NOMO-1 treated with dmso at 0.1 percent for 144 hours (cell line): Measurements from ENCODE around the gene CELF1.

Experiments
- DNase-seq: peaks from one replicate; lab custom pipeline; 2025; ENCODE audit not compliant: unreplicated experiment; lab: John Stamatoyannopoulos, UW

CELF1 gene

DNA sequence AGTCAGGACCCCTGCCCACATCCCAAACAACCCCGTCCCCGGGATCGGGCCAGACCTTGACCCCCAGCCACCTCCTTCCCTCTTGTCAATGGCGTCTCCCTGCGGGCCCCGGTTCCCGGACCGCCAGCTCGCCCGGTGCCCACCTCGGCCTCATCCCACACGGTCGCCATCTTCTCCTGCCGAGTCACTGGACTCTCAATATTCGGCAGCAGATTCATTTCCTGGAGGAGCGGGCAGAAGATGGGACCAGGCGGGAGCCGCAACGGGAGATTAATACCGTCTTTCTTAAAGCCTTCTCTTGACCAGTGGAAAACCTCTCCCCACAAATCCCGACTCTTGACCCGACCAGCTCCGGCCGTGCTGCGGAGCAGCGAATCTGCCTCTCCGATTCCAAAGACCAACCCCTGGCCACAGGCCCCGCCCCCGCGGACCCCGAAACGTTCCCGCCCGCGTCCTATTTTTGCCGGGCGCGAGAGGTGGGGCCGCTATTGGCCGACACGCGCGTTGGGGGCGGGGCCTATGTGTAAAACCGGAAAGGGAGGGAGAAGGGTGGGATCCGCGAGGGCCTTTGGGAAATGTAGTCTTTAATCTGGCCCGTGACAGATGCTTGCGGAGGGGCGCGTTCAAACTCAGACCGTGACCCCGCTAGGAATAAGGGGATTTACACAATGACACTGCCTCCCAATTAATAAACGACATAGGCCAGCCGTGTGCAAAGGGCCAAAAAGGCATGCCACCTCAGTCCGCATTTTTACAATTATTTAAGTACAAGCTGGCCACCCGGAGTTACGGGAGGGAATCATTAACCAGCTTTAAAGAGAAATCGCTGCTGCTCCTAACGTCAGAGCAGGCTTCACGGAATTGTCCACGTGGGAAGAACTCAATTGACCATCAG lies 126.6 kb downstream of the CELF1 start, which contains the start of gene PSMC3:
TSS of gene PSMC3 (minus strand) at position 378 of the 895 bp plus-strand sequence. CDS start at position 218, 160 bp downstream.
- peak; percentile 93 for DNase-seq

DNA sequence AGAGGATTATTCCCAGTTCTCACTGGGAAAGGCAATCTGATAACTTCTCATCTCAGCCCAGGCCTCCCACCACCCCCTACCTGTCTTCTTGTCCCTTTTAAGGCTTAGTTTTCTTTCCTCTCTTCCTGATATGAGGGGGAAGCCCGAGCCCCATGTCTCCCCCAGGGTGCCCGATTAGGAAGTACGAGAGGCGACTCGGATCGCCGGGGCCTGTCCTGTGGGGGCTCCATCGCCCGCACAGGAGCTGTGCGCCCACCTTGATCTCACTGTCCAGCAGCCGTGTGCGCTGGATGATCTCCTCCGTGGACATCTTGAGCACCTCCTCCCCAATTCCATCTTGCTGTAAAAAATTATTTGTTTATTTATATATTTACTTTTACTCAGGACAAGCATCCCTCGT lies 127.3 kb downstream of the CELF1 start:
- no peak for DNase-seq

DNA sequence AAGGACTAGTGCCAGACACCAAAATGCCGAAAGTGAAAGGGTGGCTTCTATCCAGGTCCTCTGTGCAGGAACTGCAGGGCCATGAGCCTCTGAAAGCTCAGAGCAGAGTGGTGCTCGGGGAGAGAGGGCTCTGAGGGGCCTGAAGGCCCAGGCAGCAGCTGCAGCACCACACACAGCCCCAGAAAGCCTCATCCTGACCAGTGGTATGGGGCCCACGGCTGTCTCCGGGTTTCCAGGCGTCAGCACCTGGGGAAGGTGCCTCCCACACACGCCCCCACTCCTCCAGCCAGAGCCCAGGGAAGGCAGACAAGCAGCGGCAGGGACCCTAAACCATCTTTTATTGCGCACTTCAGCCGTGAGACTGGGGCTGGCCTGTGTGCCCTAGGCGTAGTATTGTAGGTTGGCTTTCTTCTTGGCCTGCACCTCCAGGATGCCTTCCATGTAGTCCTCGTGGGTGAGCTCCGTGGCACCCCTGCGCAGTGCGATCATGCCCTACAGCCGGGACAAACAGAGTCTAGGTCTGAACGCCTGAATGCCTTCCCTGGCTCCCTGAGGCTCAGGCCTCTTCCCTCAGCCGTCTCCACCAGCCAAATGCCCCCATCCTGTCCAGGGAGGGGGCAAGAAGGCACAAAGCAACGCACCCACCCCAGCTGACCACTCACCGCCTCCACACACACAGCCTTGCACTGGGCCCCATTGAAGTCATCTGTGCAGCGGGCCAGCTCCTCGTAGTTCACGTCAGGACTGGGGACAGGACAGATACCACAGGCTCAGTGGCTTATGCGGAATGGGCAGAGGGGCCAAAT lies 134.3 kb downstream of the CELF1 start:
- DNase-seq, result no peak

DNA sequence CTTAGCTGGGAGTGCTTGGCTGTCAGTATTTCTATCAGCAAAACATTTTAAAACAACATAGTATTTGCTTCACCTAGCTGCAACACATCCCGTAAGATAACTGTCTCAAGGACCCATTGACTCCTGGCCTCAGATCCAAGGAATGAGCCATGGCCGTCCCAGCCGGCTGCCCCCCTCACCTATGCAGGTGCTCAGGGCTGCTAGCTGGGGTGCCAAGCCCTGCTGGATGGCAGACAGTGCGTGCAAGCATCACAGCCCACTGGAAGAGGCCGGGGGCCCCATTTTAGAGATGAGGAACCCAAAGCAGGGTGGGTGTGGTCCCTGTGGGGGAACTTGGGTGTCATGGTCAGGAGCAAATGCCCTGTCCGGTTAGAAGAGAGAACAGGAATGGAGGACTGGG lies 135.2 kb downstream of the CELF1 start:
- DNase-seq, result no peak

DNA sequence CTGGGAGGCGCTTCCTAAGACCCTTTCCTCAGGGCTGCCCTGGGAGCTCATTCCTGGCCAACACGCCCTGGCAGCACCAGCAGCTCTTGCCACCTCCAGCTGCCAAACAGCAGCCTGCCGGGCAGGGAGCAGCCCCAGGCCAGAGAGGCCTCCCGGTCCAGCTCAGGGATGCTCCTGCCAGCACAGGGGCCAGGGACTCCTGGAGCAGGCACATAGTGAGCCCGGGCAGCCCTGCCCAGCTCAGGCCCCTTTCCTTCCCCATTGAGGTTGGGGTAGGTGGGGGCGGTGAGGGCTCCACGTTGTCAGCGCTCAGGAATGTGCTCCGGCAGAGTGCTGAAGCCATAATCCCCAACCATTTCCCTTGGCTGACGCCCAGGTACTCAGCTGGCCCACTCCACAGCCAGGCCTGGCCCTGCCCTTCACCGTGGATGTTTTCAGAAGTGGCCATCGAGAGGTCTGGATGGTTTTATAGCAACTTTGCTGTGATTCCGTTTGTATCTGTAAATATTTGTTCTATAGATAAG lies 136.9 kb downstream of the CELF1 start:
- no peak for DNase-seq
